ENCODE data around the gene TENT5A. TPM values are rescaled to one million over a fixed set of nuclear protein-coding genes. Genes with fewer than 3 reads are reported as not detected.
"Not testable (repeated sequence)": the region's sequence is repeated elsewhere in the genome, so short reads cannot be mapped to it uniquely, and the experiment has no call there.

Gene TENT5A
- total RNA-seq, 2 donors from 2014 or later = 0.41 to 0.79 TPM

DNA sequence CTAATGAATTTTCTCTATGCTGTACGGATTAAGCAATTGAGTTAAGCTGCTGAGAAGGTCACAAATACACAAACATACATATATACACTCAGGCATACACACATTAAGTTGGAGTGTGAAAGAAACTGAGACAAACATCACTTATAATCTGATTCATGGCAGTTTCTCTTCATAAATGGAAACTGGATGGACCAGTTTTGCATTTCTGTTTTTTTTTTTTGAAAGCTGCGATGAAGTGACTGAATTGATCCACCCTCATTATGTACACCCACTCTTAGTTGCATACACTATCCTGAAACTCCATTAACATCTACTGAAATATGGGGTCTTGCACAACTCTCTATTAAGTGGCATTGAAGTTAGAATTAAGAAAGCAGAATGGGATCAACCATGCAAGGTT is 32.9 kb upstream of the TENT5A start:
- no peak overlapping the region for H3K4me3 Mint-ChIP-seq
- H3K4me1 Mint-ChIP-seq = no peaks in the 10 kb centered on the region
- H3K27me3 Mint-ChIP-seq = no peaks in the 10 kb centered on the region
- peaks cover 5% of the 10 kb centered on the region for H3K9me3 Mint-ChIP-seq
- H3K27ac Mint-ChIP-seq = no peak overlapping the region
- no peaks in the 10 kb centered on the region for H3K36me3 Mint-ChIP-seq (ENCODE audit: low read depth)
- ATAC-seq (replicated peaks) = no peak

DNA sequence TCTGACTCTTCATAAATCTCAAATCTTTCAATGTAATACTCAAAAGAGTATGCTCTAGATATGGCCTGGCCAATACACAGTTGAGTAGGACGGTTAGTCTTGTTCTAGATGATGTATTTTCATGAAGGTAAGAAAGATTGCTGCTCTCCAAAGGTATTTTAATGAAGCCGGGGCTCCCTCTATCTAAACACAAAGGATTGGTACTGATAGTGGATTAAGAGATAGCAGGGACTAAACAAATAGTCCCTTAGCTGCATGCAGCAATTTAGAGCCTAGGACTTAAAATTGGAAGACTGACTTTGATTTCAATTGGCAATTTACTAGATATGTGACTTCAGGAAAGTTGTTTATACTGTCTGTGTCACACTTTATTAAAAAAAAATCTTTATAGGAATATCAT is 31.4 kb upstream of the TENT5A start:
- Mint-ChIP-seq H3K4me3 (no peak overlapping the region), H3K36me3 (ENCODE audit: low read depth) (no peaks in the 10 kb centered on the region), H3K27me3 (no peaks in the 10 kb centered on the region), H3K4me1 (no peaks in the 10 kb centered on the region), H3K9me3 (peaks cover 5% of the 10 kb centered on the region), H3K27ac (no peak overlapping the region)
- ATAC-seq (replicated peaks) = no peak

DNA sequence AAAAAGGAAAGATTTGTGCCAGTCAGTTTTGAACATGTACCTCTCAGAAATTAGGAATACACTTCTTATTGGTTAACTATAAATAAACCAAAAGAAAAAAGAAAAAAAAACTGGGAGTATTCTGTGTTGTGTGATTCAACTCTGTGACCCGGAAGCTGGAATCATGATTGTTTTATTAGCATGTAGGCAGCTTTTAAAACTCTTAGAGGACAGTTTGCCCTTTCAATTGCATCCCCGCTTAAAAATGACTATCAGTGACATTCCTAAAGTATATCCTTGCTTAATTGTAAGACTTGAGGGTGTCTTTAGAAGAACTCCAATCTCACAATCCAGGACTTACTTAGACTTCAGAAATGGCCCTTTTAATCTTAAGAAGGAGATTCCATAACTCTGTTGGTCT is 29.1 kb upstream of the TENT5A start:
- H3K27me3 Mint-ChIP-seq = no peaks in the 10 kb centered on the region
- ATAC-seq (replicated peaks) = no peak

DNA sequence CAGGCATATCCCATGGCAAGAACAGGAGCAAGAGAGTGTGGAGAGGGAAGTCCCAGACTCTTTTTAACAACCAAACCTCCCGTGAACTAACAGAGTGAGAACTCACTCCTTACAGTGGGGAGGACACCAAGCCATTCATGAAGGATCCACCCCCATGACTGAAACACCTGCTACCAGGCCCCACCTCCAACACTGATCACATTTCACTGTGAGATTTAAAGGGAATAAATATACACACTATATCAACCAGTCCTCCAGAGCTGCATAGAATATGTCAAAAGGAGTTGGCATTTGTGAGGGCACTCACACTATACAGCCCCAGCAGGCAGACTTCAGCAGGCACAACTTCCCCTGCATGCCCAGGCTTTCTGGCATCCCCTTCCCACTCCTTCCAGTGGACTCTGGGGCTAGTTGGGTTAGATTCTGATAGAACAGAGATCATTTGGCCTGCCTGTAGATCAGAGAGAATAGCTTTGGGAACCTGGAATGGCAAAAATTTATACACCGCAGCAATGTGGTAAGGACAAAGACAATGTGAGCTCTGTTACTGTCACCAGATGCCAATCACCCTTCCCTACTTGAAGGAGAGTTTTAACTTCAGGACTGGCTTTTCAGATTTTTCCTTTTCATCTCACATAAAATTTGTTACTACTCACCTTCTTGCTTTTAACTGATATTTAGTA is 25.2 kb upstream of the TENT5A start:
- Mint-ChIP-seq H3K27me3 (no peaks in the 10 kb centered on the region), H3K9me3 (peaks cover 5% of the 10 kb centered on the region), H3K36me3 (ENCODE audit: low read depth) (no peaks in the 10 kb centered on the region), H3K27ac (no peak overlapping the region), H3K4me3 (no peak overlapping the region), H3K4me1 (no peaks in the 10 kb centered on the region)
- no peak for ATAC-seq (replicated peaks)

More for the DNA sequence above, 29.1 kb upstream of the TENT5A start:
- Mint-ChIP-seq H3K27ac (no peak overlapping the region), H3K4me3 (no peak overlapping the region), H3K4me1 (no peaks in the 10 kb centered on the region), H3K9me3 (peaks cover 5% of the 10 kb centered on the region), H3K36me3 (ENCODE audit: low read depth) (no peaks in the 10 kb centered on the region)

DNA sequence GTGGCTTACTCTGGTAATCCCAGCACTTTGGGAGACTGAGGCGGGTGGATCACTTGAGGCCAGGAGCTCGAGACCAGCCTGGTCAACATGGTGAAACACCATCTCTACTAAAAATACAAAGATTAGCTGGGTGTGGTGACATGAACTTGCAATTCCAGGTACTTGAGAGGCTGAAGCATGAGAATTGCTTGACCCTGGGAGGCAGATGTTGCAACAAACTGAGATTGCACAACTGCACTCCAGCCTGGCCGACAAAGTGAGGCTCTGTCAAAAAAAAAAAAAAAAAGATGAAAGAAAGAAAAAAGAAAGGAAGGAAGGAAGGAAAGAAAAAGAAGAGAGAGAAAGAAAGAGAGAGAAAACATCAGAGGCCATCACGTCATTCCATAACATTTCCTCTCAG is 23.7 kb upstream of the TENT5A start:
- H3K27me3 Mint-ChIP-seq; H3K4me3 Mint-ChIP-seq; H3K4me1 Mint-ChIP-seq; H3K9me3 Mint-ChIP-seq; H3K27ac Mint-ChIP-seq; ATAC-seq (replicated peaks); H3K36me3 Mint-ChIP-seq (ENCODE audit: low read depth): not testable (repeated sequence)

DNA sequence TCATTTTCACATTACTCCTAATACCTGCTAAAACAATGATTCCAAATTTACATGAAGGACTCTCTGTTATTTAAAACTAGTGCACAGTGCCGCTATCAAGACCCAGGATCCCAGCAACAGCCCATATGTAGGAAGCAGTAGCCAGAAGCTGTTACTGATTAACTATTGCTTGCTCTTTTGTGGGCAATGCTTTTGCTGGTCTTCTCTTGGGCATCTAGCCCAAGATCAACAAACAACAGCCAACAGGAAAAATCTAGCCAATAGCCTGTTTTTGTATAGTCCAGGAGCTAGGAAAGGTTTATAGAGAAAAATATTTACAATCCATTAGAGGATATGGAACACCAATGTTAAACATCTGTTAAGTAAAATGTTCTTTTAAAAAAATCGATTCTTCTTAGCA is 22.1 kb upstream of the TENT5A start:
- Mint-ChIP-seq H3K27ac (no peak overlapping the region), H3K36me3 (ENCODE audit: low read depth) (no peaks in the 10 kb centered on the region)

DNA sequence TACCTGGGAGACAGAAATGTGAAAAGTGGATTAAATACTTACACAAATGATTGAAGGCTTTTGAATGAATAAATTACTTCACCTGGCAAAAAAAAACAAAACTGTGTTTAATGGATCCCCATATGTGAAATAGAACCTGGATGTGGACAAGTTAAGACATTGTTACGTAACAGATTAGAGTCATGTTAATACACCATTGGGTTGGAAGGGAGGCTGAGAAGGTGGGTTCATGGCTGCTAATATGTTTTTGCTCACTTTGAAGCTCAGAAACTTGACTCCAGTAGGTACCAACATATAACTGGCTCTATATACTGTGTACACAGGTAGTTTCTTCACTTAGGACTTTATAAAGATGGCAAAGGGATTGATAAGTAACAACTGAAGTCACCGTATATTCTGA is 21.4 kb upstream of the TENT5A start:
- ATAC-seq (replicated peaks) = no peak

More for the DNA sequence above, 22.1 kb upstream of the TENT5A start:
- Mint-ChIP-seq H3K4me1 (no peaks in the 10 kb centered on the region), H3K4me3 (no peak overlapping the region), H3K27me3 (no peaks in the 10 kb centered on the region), H3K9me3 (no peaks in the 10 kb centered on the region)
- no peak for ATAC-seq (replicated peaks)

DNA sequence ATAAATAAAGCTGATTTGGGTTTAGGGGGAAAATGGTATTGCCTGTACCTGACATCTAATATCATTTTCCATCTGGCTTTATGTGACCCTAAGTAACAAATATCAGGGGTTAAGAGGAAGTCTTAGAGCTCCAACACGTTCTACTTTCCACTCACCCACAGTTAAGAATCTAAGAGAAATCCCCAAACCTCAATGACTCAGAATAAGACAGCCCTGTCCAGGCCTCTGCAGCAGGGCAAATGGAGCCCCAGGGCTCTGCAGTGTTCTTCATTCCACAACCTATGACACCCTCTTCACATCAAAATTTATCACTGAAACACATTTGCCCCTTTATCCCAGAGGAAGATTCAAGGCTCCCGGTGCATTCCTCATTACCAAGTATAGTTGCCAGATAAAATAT is 20.3 kb upstream of the TENT5A start:
- ATAC-seq (replicated peaks) = peak; percentile 90
- Mint-ChIP-seq H3K27me3 (peaks cover 3% of the 10 kb centered on the region), H3K4me1 (no peaks in the 10 kb centered on the region), H3K36me3 (ENCODE audit: low read depth) (no peaks in the 10 kb centered on the region), H3K4me3 (no peak overlapping the region), H3K9me3 (no peaks in the 10 kb centered on the region), H3K27ac (no peak overlapping the region)

More for the DNA sequence above, 21.4 kb upstream of the TENT5A start:
- H3K27ac Mint-ChIP-seq = no peak overlapping the region
- no peaks in the 10 kb centered on the region for H3K9me3 Mint-ChIP-seq
- H3K4me3 Mint-ChIP-seq = no peak overlapping the region
- H3K4me1 Mint-ChIP-seq = no peaks in the 10 kb centered on the region
- H3K27me3 Mint-ChIP-seq = no peaks in the 10 kb centered on the region
- no peaks in the 10 kb centered on the region for H3K36me3 Mint-ChIP-seq (ENCODE audit: low read depth)

DNA sequence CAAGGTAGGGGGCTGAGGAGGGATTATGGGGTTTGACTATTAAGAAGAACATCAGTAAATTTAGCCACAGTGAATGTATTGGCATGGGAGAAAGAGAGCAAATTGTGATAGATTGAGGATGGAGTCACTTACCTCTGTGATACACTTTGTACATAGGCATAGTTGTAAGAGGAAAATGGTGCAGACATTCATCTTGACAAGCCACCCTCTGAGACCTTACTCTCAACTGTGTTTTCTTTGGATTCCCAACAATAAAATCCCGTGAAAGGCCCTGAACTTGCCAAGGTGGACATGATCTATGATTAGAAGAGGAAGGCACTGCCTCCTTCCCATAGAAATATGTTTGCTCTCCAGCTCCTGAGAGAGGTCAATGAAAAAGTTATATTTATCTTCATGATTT is 18.6 kb upstream of the TENT5A start:
- no peaks in the 10 kb centered on the region for H3K9me3 Mint-ChIP-seq

DNA sequence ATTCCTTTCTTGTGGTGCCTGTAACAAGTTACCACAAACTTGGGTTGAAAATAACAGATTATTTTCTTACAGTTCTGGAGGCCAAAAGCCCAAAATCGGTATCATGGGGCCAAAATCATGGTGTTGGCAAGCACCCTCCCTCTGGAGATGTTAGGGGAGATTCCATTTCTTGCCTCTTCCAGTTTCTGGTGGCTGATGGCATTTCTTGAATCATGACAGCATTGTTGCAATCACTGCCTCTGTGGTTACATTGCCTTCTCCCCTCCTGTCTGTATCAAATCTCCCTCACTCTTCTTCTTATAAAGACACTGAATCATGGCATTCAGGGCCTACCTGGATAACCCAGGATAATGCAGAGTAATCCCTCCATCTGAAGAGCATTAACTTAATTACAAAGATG is 17.9 kb upstream of the TENT5A start:
- H3K27me3 Mint-ChIP-seq = peaks cover 8% of the 10 kb centered on the region
- no peaks in the 10 kb centered on the region for H3K9me3 Mint-ChIP-seq
- no peak overlapping the region for H3K27ac Mint-ChIP-seq
- no peaks in the 10 kb centered on the region for H3K4me1 Mint-ChIP-seq
- no peak for ATAC-seq (replicated peaks)
- no peaks in the 10 kb centered on the region for H3K36me3 Mint-ChIP-seq (ENCODE audit: low read depth)
- no peak overlapping the region for H3K4me3 Mint-ChIP-seq

More for the DNA sequence above, 18.6 kb upstream of the TENT5A start:
- H3K4me3 Mint-ChIP-seq = no peak overlapping the region
- no peak overlapping the region for H3K27ac Mint-ChIP-seq
- no peaks in the 10 kb centered on the region for H3K4me1 Mint-ChIP-seq
- H3K36me3 Mint-ChIP-seq (ENCODE audit: low read depth) = no peaks in the 10 kb centered on the region
- H3K27me3 Mint-ChIP-seq = peaks cover 6% of the 10 kb centered on the region
- ATAC-seq (replicated peaks) = no peak

DNA sequence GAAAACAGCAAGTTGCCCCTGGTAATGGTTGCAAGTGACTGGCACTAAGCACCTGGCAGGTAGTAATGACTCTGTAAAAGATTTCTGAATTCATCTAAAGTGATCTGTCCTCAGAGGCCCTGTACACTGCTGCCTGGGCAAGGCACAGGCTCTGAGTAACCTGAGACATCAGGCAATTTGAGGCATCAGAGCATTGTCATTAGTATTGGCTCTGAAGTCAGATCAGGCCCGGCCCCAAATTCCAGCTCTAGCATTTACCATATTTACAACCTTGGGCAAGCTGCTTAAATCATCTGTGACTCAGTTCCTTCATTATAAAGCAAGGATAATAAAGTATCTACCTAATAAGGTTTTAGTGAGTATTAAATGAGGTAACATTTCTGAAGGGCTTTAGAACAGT is 17.3 kb upstream of the TENT5A start:
- Mint-ChIP-seq H3K27ac (no peak overlapping the region), H3K9me3 (no peaks in the 10 kb centered on the region), H3K4me3 (no peak overlapping the region), H3K36me3 (ENCODE audit: low read depth) (no peaks in the 10 kb centered on the region), H3K27me3 (peaks cover 12% of the 10 kb centered on the region), H3K4me1 (no peaks in the 10 kb centered on the region)
- no peak for ATAC-seq (replicated peaks)

DNA sequence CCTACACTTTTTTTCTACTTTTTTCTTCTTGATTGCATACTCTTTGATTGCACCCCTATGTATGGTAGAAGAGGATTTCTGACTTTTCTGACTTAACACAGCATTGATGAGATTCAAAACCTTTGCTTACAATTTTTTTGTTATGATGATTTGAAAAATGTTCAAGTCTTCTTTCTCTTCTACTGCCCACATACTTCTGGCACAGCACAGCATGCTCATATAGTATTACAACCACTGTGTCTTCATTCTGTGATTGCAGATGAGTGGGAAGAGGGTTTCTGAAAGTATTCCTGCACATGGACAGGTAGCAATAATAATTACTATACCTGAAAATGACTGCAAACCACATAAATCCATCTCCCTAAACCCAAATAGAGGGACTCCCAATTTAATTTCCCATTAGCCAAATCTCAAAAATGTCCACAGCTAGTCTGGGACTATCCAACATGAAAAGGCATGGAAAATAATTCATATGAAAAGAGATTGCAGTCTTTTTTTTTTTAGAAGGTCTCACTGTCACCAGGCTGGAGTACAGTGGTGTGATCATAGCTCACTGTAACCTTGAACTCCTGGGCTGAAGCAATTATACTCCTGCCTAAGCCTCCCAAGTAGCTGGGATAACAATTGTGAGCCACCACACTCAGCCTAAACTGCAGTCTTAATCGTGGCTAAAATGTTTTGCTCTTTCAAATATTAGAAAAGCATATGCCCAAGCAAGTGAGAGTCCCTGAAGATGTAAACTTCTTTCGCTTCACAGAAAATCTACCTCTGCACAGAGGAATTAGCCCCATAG is 15.9 kb upstream of the TENT5A start:
- ATAC-seq (replicated peaks) = no peak
- peaks cover 14% of the 10 kb centered on the region for H3K27me3 Mint-ChIP-seq
- no peaks in the 10 kb centered on the region for H3K4me1 Mint-ChIP-seq
- H3K36me3 Mint-ChIP-seq (ENCODE audit: low read depth) = no peaks in the 10 kb centered on the region
- no peak overlapping the region for H3K27ac Mint-ChIP-seq
- H3K9me3 Mint-ChIP-seq = no peaks in the 10 kb centered on the region
- H3K4me3 Mint-ChIP-seq = no peak overlapping the region

DNA sequence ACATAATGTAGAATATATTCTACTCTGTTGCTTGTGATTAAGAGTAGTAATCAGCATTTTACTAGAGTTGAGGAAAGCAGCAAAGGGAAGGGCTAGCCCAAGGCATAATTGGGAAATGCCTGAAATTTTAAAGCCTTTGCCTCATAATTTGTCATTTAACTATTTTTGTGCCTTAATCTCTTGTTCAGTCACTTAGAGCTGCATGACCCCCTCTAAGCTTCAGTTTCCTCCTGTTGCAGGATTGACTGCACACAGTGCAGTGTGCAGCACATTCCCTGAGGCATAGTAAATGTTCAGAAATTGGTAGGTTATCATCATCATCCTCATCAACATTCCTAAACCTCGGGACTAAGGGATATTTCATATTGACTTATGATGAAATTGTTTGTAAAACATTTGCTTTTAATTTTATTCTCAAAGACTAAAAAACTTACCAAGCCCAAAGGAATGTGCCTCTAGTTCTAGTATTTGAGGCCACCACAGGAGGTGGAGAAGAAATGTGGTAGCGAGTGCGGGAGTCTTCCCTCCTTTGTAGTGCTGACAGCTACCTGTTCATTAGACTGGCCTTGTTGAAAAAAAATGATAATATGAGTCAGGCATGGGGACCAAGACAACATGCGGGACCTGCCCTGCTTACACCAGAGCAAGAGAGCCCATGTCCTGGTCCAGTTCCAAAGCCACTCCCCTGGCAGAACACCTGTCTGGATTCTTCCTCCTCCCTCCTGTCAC is 14.8 kb upstream of the TENT5A start:
- Mint-ChIP-seq H3K27ac (no peak overlapping the region), H3K36me3 (ENCODE audit: low read depth) (no peaks in the 10 kb centered on the region), H3K4me3 (no peak overlapping the region), H3K27me3 (peaks cover 14% of the 10 kb centered on the region), H3K4me1 (no peaks in the 10 kb centered on the region), H3K9me3 (no peaks in the 10 kb centered on the region)
- ATAC-seq (replicated peaks) = no peak

DNA sequence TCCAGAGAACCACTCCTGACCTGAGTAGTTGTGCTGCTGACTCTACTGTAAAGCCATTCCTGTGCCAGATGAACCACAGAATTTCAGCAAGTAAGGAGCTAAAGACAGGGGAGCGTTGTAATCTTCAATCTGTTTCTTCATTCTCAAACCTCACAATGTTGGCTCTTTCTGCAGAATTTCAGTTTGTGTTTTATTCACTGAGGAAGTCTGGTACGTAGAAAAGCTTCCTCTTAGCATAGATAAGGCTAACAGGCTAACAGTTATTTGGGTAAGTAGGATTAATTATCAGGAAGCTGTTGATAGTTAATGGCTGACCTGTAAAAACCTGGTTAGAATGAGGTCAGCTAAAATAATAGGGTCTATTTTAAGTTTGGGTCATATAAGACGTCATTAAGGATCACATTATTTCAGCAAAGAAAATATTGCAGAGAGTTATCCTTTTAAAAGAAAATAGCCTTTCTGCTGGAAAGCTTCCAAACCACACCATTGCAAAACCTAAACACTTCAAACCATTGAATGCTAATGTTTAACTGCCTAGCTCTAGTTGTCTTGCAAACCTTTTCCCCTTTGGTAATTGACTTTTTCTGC is 14.1 kb upstream of the TENT5A start:
- Mint-ChIP-seq H3K27me3 (peaks cover 14% of the 10 kb centered on the region), H3K27ac (no peak overlapping the region), H3K36me3 (ENCODE audit: low read depth) (no peaks in the 10 kb centered on the region), H3K9me3 (no peaks in the 10 kb centered on the region), H3K4me3 (no peak overlapping the region), H3K4me1 (no peaks in the 10 kb centered on the region)
- no peak for ATAC-seq (replicated peaks)
